IMR-90 (cell line): ENCODE measurements around the gene FANCG. TPM values are rescaled to one million over a fixed set of nuclear protein-coding genes. Genes with fewer than 3 reads are reported as not detected.

Experiments
- ATAC-seq: fragments of 200-7000 bp; cut with Tn5 transposase; 2 replicates; pipeline ENCODE4 v1.9.1; 2020; ENCODE audit warnings: low read depth, mild to moderate bottlenecking, moderate library complexity
- BruUV-seq: library from RNA; stranded (reverse); fragments of 400-500 nt; replicated peaks from 2 replicates; lab custom pipeline; 2021; lab: Mats Ljungman, UMichigan
- CTCF ChIA-PET: fragments of 300-600 bp; formaldehyde crosslinking; extraction: SDS; loops from one replicate; lab custom pipeline; 2021; ENCODE audit warnings: antibody characterized with exemption; lab: Yijun Ruan, JAX
- POLR2A ChIA-PET: fragments of 300-600 bp; sonication (Branson Sonifier 250); formaldehyde crosslinking; loops from one replicate; lab custom pipeline; 2022; ENCODE audit warnings: antibody characterized with exemption; ENCODE audit not compliant: unreplicated experiment; lab: Charles Lee
- DNase-seq: peaks from one replicate; pipeline ENCODE4 v3.0.0; 2013
- H2AFZ ChIP-seq: replicated peaks from 2 replicates; pipeline ENCODE3; 2013; ENCODE audit warnings: low read length, mild to moderate bottlenecking; ENCODE audit not compliant: poor library complexity
- H2AK5ac ChIP-seq: 2 replicates; pipeline ENCODE4 v1.6.1; 2013; ENCODE audit warnings: low read depth, low read length, inconsistent platforms
- H2AK9ac ChIP-seq: replicated peaks from 2 replicates; pipeline ENCODE3; 2013; ENCODE audit warnings: mild to moderate bottlenecking, low read depth, low read length, moderate library complexity; ENCODE audit not compliant: poor library complexity
- H2BK120ac ChIP-seq: 2 replicates; pipeline ENCODE4 v1.6.1; 2013; ENCODE audit warnings: low read depth, low read length, inconsistent platforms
- H2BK15ac ChIP-seq: 3 replicates; pipeline ENCODE4 v1.6.1; 2013; ENCODE audit warnings: low read depth, low read length, inconsistent platforms
- H2BK20ac ChIP-seq: 2 replicates; pipeline ENCODE4 v1.6.1; 2013; ENCODE audit warnings: low read depth, mild to moderate bottlenecking, inconsistent platforms, low read length, moderate library complexity
- H2BK5ac ChIP-seq: 2 replicates; pipeline ENCODE4 v1.6.1; 2013; ENCODE audit warnings: mild to moderate bottlenecking, low read depth, low read length, inconsistent platforms; ENCODE audit not compliant: poor library complexity, severe bottlenecking
- H3K14ac ChIP-seq: replicated peaks from 2 replicates; pipeline ENCODE4 v1.6.1; 2013; ENCODE audit warnings: low read depth, low read length, inconsistent platforms
- H3K18ac ChIP-seq: 2 replicates; pipeline ENCODE4 v1.6.1; 2013; ENCODE audit warnings: low read depth, low read length, control low read depth
- H3K23ac ChIP-seq: 2 replicates; pipeline ENCODE4 v1.6.1; 2013; ENCODE audit warnings: low read depth, low read length, inconsistent platforms
- H3K27ac ChIP-seq: 2 replicates; pipeline ENCODE4 v1.5.1; 2013; ENCODE audit warnings: mild to moderate bottlenecking, control low read depth, low read length; ENCODE audit not compliant: insufficient read depth
- H3K27me3 ChIP-seq: 2 replicates; pipeline ENCODE4 v1.6.1; 2013; ENCODE audit warnings: low read length; ENCODE audit not compliant: control insufficient read depth, insufficient read depth
- H3K36me3 ChIP-seq: 2 replicates; pipeline ENCODE4 v1.6.1; 2013; ENCODE audit warnings: low read length, mixed read lengths; ENCODE audit not compliant: control insufficient read depth, insufficient read depth
- H3K4ac ChIP-seq: 2 replicates; pipeline ENCODE4 v1.6.1; 2013; ENCODE audit warnings: low read depth, low read length, inconsistent platforms
- H3K4me1 ChIP-seq: 2 replicates; pipeline ENCODE4 v1.6.1; 2013; ENCODE audit warnings: low read length, mixed read lengths; ENCODE audit not compliant: control insufficient read depth, insufficient read depth
- H3K4me2 ChIP-seq: 2 replicates; pipeline ENCODE4 v1.6.1; 2013; ENCODE audit warnings: low read depth, mild to moderate bottlenecking, control low read depth, low read length, moderate library complexity
- H3K4me3 ChIP-seq: 2 replicates; pipeline ENCODE4 v1.5.1; 2013; ENCODE audit warnings: low read depth, mild to moderate bottlenecking, control low read depth, low read length, moderate library complexity; ENCODE audit not compliant: insufficient read depth
- H3K56ac ChIP-seq: 2 replicates; pipeline ENCODE4 v1.6.1; 2013; ENCODE audit warnings: low read length, inconsistent platforms; ENCODE audit not compliant: insufficient read depth; ENCODE audit errors: extremely low read depth
- H3K79me1 ChIP-seq, 2 experiments: 2 replicates each; pipeline ENCODE4 v1.6.1; 2013; ENCODE audit warnings: low read length in 2 of 2, inconsistent platforms in 1 of 2, low read depth in 1 of 2
- H3K9ac ChIP-seq: 2 replicates; pipeline ENCODE4 v1.6.1; 2013; ENCODE audit warnings: low read depth, low read length, control low read depth
- H3K9me1 ChIP-seq: 2 replicates; pipeline ENCODE4 v1.6.1; 2013; ENCODE audit warnings: low read length, inconsistent platforms; ENCODE audit not compliant: insufficient read depth
- H3K9me3 ChIP-seq: 2 replicates; pipeline ENCODE4 v1.6.1; 2013; ENCODE audit warnings: low read length; ENCODE audit not compliant: control insufficient read depth, insufficient read depth
- H4K20me1 ChIP-seq: 2 replicates; pipeline ENCODE4 v1.6.1; 2013; ENCODE audit warnings: low read length, inconsistent platforms; ENCODE audit not compliant: insufficient read depth
- H4K5ac ChIP-seq: 2 replicates; pipeline ENCODE4 v1.6.1; 2013; ENCODE audit warnings: mild to moderate bottlenecking, low read depth, low read length, control low read depth
- H4K8ac ChIP-seq, 2 experiments: 2 replicates each; pipeline ENCODE4 v1.6.1; 2013; ENCODE audit warnings: low read depth in 2 of 2, low read length in 2 of 2, control low read depth in 1 of 2, inconsistent platforms in 1 of 2
- H4K91ac ChIP-seq: 2 replicates; pipeline ENCODE4 v1.6.1; 2013; ENCODE audit warnings: low read depth, low read length, inconsistent platforms; ENCODE audit not compliant: insufficient read depth
- BHLHE40 ChIP-seq: fragments of 150-350 bp; IDR thresholded peaks from 2 replicates; pipeline ENCODE4 v1.6.1; 2016; ENCODE audit warnings: mild to moderate bottlenecking, low read depth, low read length
- CEBPB ChIP-seq: IDR thresholded peaks from 2 replicates; pipeline ENCODE4 v1.6.1; 2012; ENCODE audit warnings: low read depth, low read length, improper control_type of control experiment
- CHD1 ChIP-seq: IDR thresholded peaks from 2 replicates; pipeline ENCODE4 v1.6.1; 2012; ENCODE audit warnings: low read depth, low read length, improper control_type of control experiment
- CTCF ChIP-seq: conservative IDR thresholded peaks from 2 replicates; pipeline ENCODE4 v1.5.1; 2012; ENCODE audit warnings: mild to moderate bottlenecking, low read depth, low read length, improper control_type of control experiment
- ELK1 ChIP-seq: fragments of 150-350 bp; IDR thresholded peaks from 2 replicates; pipeline ENCODE4 v1.6.1; 2016; ENCODE audit warnings: low read depth, mild to moderate bottlenecking, low read length, moderate library complexity, borderline replicate concordance
- FOS ChIP-seq: fragments of 150-350 bp; IDR thresholded peaks from 2 replicates; pipeline ENCODE4 v1.6.1; 2016; ENCODE audit warnings: low read depth, low read length
- MAFK ChIP-seq: IDR thresholded peaks from 2 replicates; pipeline ENCODE4 v1.6.1; 2012; ENCODE audit warnings: low read depth, low read length, improper control_type of control experiment
- MAZ ChIP-seq: IDR thresholded peaks from 2 replicates; pipeline ENCODE4 v1.6.1; 2012; ENCODE audit warnings: low read depth, mild to moderate bottlenecking, low read length, improper control_type of control experiment, moderate library complexity, borderline replicate concordance
- MXI1 ChIP-seq: IDR thresholded peaks from 2 replicates; pipeline ENCODE4 v1.6.1; 2012; ENCODE audit warnings: low read depth, mild to moderate bottlenecking, low read length, moderate library complexity, borderline replicate concordance
- NFE2L2 ChIP-seq: fragments of 150-350 bp; IDR thresholded peaks from 2 replicates; pipeline ENCODE4 v1.6.1; 2016; ENCODE audit warnings: low read depth, mild to moderate bottlenecking, low read length
- POLR2A ChIP-seq: IDR thresholded peaks from 2 replicates; pipeline ENCODE4 v1.6.1; 2012; ENCODE audit warnings: mild to moderate bottlenecking, low read depth, low read length
- RAD21 ChIP-seq: IDR thresholded peaks from 2 replicates; pipeline ENCODE4 v1.6.1; 2012; ENCODE audit warnings: low read length, improper control_type of control experiment
- RCOR1 ChIP-seq: IDR thresholded peaks from 2 replicates; pipeline ENCODE4 v1.6.1; 2012; ENCODE audit warnings: mild to moderate bottlenecking, low read length, improper control_type of control experiment; ENCODE audit not compliant: insufficient replicate concordance
- RFX5 ChIP-seq: IDR thresholded peaks from 2 replicates; pipeline ENCODE4 v1.8.0; 2012; ENCODE audit warnings: low read depth, mild to moderate bottlenecking, low read length, moderate library complexity
- SMC3 ChIP-seq: fragments of 150-350 bp; IDR thresholded peaks from 2 replicates; pipeline ENCODE4 v1.6.1; 2016; ENCODE audit warnings: low read depth, mild to moderate bottlenecking, antibody characterized with exemption, low read length, moderate library complexity
- USF2 ChIP-seq: fragments of 150-350 bp; IDR thresholded peaks from 2 replicates; pipeline ENCODE4 v1.6.1; 2017; ENCODE audit warnings: mild to moderate bottlenecking, antibody characterized with exemption, low read length, low read depth
- WGBS, 2 experiments: methylation state at CpG; one replicate each; pipeline versions ENCODE4 v1.1.5 to v1.1.7; 2013; ENCODE audit warnings: missing lambda C conversion rate in 2 of 2; ENCODE audit not compliant: insufficient read length in 1 of 2; ENCODE audit errors: extremely low coverage in 2 of 2; 5-methylcytosine and 5-hydroxymethylcytosine counted together
- dilution Hi-C: fragments of 300-500 bp; cut with HindIII; formaldehyde crosslinking; loops from one replicate; pipeline ENCODE4 v1.14.3; 2018; ENCODE audit warnings: low sequenced_read_pairs; ENCODE audit not compliant: unreplicated experiment
- in situ Hi-C: fragments of 300-500 bp; cut with MboI; formaldehyde crosslinking; loops from 3 replicates; pipeline ENCODE4 v1.14.3; 2019; ENCODE audit warnings: low sequenced_read_pairs, inconsistent platforms, mixed read lengths
- intact Hi-C: fragments of 100-400 bp; cut with micrococcal nuclease; formaldehyde crosslinking; loops from 2 replicates; pipeline ENCODE4 v1.10.0; 2022
- polyA plus RNA-seq, 3 experiments: library from polyadenylated mRNA; depleted of rRNA; stranded (reverse); fragments of >200 nt; gene quantifications; 2 replicates each; pipeline ENCODE4 v1.2.3, GENCODE V29; 2012; ENCODE audit warnings: low replicate concordance in 1 of 3
- total RNA-seq: library from RNA; depleted of rRNA; stranded (reverse); fragments of >200 nt; gene quantifications from 2 replicates; pipeline ENCODE4 v1.2.3, GENCODE V29; 2012

The FANCG gene
- total and polyA plus RNA-seq, 2 of the 4 experiments (the other 2 are of a cell fraction) = 16.1 to 19.3 TPM

GRCh38 chr9:35059438-35059837, 20.3 kb downstream of the FANCG start:
- Histone ChIP-seq H2BK5ac (no peak overlapping the region), H3K23ac (no peak overlapping the region), H3K27me3 (no peaks in the 10 kb centered on the region), H3K27ac (no peak overlapping the region), H3K18ac (no peak overlapping the region), H3K9me1 (peaks cover 16% of the 10 kb centered on the region), H4K91ac (no peak overlapping the region), H3K4me3 (no peak overlapping the region), H3K14ac (no peak overlapping the region), H3K4me1 (no peaks in the 10 kb centered on the region), H3K4ac (no peak overlapping the region), H3K56ac (no peak overlapping the region), H2AK5ac (no peak overlapping the region), H2BK15ac (no peak overlapping the region), H3K79me1 (peaks cover 51 to 54% of the 10 kb centered on the region in 2 experiments), H2BK120ac (no peak overlapping the region), H2BK20ac (no peak overlapping the region), H3K4me2 (no peak overlapping the region), H3K36me3 (peaks cover 80% of the 10 kb centered on the region), H4K5ac (no peak overlapping the region), H3K9ac (no peak overlapping the region), H4K20me1 (peaks cover 16% of the 10 kb centered on the region; the same call in 1 of the 2 replicates), H2AK9ac (no peak overlapping the region), H3K9me3 (no peaks in the 10 kb centered on the region), H4K8ac (no peak overlapping the region), H2AFZ (no peak overlapping the region)
- no TSS peak for BruUV-seq
- CTCF ChIA-PET = no interaction called here
- no peak for DNase-seq
- dilution Hi-C loops (no loop called here), in situ Hi-C loops (no loop called here), intact Hi-C loops (no loop called here)
- TF ChIP-seq BHLHE40 (no peak), FOS (no peak), CTCF (no peak), POLR2A (no peak), MAZ (no peak), SMC3 (no peak), RFX5 (no peak), ELK1 (no peak), CHD1 (no peak), CEBPB (no peak), MAFK (no peak), RAD21 (no peak), NFE2L2 (no peak), RCOR1 (no peak), MXI1 (no peak), USF2 (no peak)
- 100% methylated on average over 2 of the region's 10 CpGs; no CpG with 5 or more reads in 1 of the 2 experiments for WGBS, 2 experiments
- POLR2A ChIA-PET = no interaction called here
- no peak for ATAC-seq
